Neutrophil (primary cell): ENCODE measurements around the gene KRT32.

Source experiments
- H3K27ac ChIP-seq: fragments of 200-600 bp; sonication (generic); 2 replicates; pipeline ENCODE4 v1.5.1; 2016; ENCODE audit warnings: mild to moderate bottlenecking, moderate library complexity
- H3K27me3 ChIP-seq: fragments of 200-600 bp; sonication (generic); 2 replicates; pipeline ENCODE4 v1.6.0; 2016; ENCODE audit warnings: mild to moderate bottlenecking
- H3K36me3 ChIP-seq: fragments of 200-600 bp; sonication (generic); 2 replicates; pipeline ENCODE4 v1.5.1; 2017
- H3K4me1 ChIP-seq, 2 experiments: fragments of 200-600 bp in 1 of 2; sonication (generic) in 1 of 2; 1 replicate in 1 of 2; 2 replicates in 1 of 2; pipeline versions ENCODE4 v1.5.1 to v1.6.1; 2013 to 2016; ENCODE audit warnings: low read depth in 1 of 2, low read length in 1 of 2, mild to moderate bottlenecking in 1 of 2, moderate library complexity in 1 of 2; ENCODE audit not compliant: control insufficient read depth in 1 of 2, insufficient read depth in 1 of 2
- H3K4me3 ChIP-seq, 2 experiments: fragments of 200-600 bp in 1 of 2; sonication (generic) in 1 of 2; 1 replicate in 1 of 2; 2 replicates in 1 of 2; pipeline ENCODE4 v1.5.1; 2013 to 2016; ENCODE audit warnings: low read depth in 1 of 2, low read length in 1 of 2, mild to moderate bottlenecking in 1 of 2, moderate library complexity in 1 of 2
- H3K9me3 ChIP-seq: fragments of 200-600 bp; sonication (generic); 2 replicates; pipeline ENCODE4 v1.5.1; 2016
- CTCF ChIP-seq: fragments of 200-600 bp; sonication (generic); IDR thresholded peaks from 2 replicates; pipeline ENCODE4 v1.5.1; 2016; ENCODE audit warnings: antibody characterized with exemption

Gene KRT32

GRCh38 chr17:41421617-41422016 is 45.6 kb downstream of the KRT32 start:
- peaks cover 10% of the 10 kb centered on the region for H3K27me3 ChIP-seq
- TF ChIP-seq CTCF, result no peak
- H3K4me3 ChIP-seq, result no peak overlapping the region
- H3K9me3 ChIP-seq, result no peaks in the 10 kb centered on the region
- no peak overlapping the region for H3K27ac ChIP-seq
- no peaks in the 10 kb centered on the region for H3K36me3 ChIP-seq
- no peaks in the 10 kb centered on the region for H3K4me1 ChIP-seq

DNA sequence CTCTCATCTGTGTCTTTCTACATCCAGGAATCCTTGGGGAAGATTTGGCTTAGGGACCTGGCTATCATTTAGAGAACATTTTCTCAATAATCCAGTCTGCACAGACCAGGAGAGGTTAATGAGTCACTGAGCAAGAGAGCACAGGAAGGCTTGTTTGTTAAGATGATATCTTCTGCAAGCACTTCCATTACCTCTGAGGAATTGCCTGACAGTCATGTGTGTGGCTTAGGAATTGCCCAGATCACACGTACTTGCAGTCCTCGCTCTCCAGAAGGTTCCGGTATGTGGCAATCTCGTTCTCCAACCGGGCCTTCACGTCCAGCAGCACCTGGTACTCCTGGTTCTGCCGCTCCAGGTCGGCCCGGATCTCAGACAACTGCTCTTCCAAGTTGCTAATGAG is 46.1 kb downstream of the KRT32 start:
- no peak for TF ChIP-seq CTCF
- Histone ChIP-seq H3K27ac (no peak overlapping the region), H3K27me3 (peaks cover 10% of the 10 kb centered on the region), H3K36me3 (no peaks in the 10 kb centered on the region), H3K4me1 (no peaks in the 10 kb centered on the region), H3K4me3 (no peak overlapping the region), H3K9me3 (no peaks in the 10 kb centered on the region)

DNA sequence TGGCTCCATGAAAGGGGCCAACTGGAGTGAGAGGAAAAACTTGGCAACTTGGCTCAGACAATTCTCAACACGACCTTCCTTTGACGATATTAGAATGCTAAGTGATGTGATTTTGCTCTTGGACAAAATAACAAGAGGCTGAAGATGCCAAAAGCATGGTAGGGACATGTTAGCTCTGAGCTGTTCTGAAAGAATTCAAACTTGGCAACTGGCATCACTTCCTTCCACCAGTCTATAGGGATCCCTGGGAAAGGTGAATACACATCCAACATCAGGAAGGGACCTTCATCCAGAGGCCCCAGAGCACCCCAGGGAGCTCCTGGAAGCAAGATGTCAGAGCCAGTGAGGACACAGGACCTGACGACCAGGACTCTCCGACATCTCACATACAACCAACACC is 47.1 kb downstream of the KRT32 start:
- TF ChIP-seq CTCF, result no peak
- Histone ChIP-seq H3K27ac (no peak overlapping the region), H3K36me3 (no peaks in the 10 kb centered on the region), H3K4me3 (no peak overlapping the region), H3K4me1 (no peaks in the 10 kb centered on the region), H3K27me3 (peaks cover 10% of the 10 kb centered on the region), H3K9me3 (no peaks in the 10 kb centered on the region)

DNA sequence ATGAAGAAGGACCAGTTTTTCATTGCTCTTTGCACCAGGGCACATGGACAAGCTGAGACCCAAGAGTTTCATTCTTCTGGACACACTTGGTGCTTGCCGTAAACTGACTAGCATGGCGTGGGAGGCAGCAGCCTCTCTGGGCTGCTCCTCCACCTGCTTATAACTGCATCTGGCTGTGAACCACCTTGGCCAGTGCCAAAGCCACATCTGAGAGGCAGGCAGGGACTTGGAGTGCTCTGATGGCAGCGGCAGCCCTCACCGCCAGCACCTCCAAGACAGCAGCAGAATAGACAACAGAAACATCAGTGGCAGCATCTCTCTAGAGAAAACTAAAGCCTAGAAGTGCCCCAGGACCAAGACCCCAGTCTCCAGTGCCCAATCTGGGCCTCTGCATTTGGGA is 47.5 kb downstream of the KRT32 start:
- no peaks in the 10 kb centered on the region for H3K4me1 ChIP-seq
- H3K9me3 ChIP-seq, result no peaks in the 10 kb centered on the region
- no peak for TF ChIP-seq CTCF
- H3K27ac ChIP-seq, result no peak overlapping the region
- no peaks in the 10 kb centered on the region for H3K36me3 ChIP-seq
- peaks cover 10% of the 10 kb centered on the region for H3K27me3 ChIP-seq
- H3K4me3 ChIP-seq, result no peak overlapping the region

DNA sequence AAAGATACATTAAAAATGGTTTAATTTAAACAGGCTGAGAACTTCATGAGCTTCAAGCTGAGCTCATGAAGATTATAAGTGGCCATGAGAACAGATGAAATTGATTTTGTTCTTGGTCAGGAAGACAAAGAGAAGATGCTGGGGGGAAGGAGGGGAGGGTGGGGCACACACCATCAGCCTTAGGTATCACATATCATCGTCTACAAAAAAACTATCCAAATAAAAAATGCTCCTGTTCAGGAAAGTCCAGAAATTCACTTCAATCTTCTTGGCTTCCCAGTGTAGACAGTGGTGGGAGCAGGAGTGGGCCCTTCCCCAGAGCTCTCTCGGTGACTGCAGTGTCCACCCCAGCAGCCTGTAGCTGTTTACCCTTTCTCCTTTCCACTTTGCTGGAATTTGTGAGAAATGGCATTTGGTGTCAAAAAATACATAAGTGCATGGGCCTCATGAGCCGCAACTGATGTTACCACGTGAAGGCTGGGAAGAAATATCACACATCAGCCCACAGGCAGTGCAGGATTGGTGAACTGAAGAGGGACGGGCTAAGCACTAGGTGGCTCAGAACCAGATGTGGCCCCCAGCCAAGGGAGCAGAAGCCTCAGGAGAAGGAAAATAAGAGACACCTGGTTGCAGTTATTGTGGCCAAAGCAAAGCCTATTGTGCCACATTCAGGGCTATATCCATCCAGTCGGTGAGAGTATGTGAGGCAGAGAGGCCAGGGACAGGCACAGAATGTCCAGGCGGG is 48.9 kb downstream of the KRT32 start:
- no peaks in the 10 kb centered on the region for H3K4me1 ChIP-seq
- H3K4me3 ChIP-seq, result no peak overlapping the region
- no peaks in the 10 kb centered on the region for H3K36me3 ChIP-seq
- H3K27me3 ChIP-seq, result peaks cover 16% of the 10 kb centered on the region
- TF ChIP-seq CTCF, result no peak
- H3K9me3 ChIP-seq, result no peaks in the 10 kb centered on the region
- H3K27ac ChIP-seq, result no peak overlapping the region
